CD4-positive, CD25-positive, alpha-beta regulatory T cell (primary cell): Measurements from ENCODE around the gene ITGAL. TPM values are rescaled to one million over a fixed set of nuclear protein-coding genes. Genes with fewer than 3 reads are reported as not detected.

ENCODE experiments used
- ATAC-seq, 2 donors: fragments of 150-1000 bp; cut with Tn5 transposase; one replicate each; pipeline ENCODE4 v1.10.0; 2021; ENCODE audit warnings: low read depth in 2 of 2, moderate number of reproducible peaks in 2 of 2, moderate library complexity in 1 of 2
- DNase-seq, 3 donors: peaks; one replicate each; pipeline versions ENCODE4 v3.0.0 to v3.0.0-alpha.2; 2012 to 2022; ENCODE audit warnings: mixed read lengths in 1 of 3
- H3K27ac ChIP-seq: one replicate; pipeline ENCODE4 v1.7.0; 2013; ENCODE audit warnings: mild to moderate bottlenecking, low read length; ENCODE audit not compliant: insufficient read depth, poor library complexity, severe bottlenecking
- H3K27me3 ChIP-seq: one replicate; pipeline ENCODE4 v1.7.0; 2013; ENCODE audit warnings: low read length; ENCODE audit not compliant: control insufficient read depth, insufficient read depth
- H3K36me3 ChIP-seq: one replicate; pipeline ENCODE4 v1.7.0; 2013; ENCODE audit warnings: mild to moderate bottlenecking, low read length, moderate library complexity; ENCODE audit not compliant: control insufficient read depth, insufficient read depth
- H3K4me1 ChIP-seq: 2 replicates; pipeline ENCODE4 v1.7.0; 2013; ENCODE audit warnings: mild to moderate bottlenecking, low read length; ENCODE audit not compliant: insufficient read depth, control insufficient read depth, poor library complexity, severe bottlenecking
- H3K4me3 ChIP-seq: one replicate; pipeline ENCODE4 v1.7.0; 2013; ENCODE audit warnings: low read depth, mild to moderate bottlenecking, low read length, moderate library complexity
- H3K9me3 ChIP-seq, 2 experiments: 1 replicate in 1 of 2; 2 replicates in 1 of 2; pipeline ENCODE4 v1.7.0; 2013; ENCODE audit warnings: low read length in 2 of 2, mild to moderate bottlenecking in 1 of 2, moderate library complexity in 1 of 2; ENCODE audit not compliant: control insufficient read depth in 2 of 2
- H3K27ac Mint-ChIP-seq, 3 donors: one replicate each; pipeline ENCODE4 v1.8.0; 2020 to 2022; ENCODE audit warnings: mild to moderate bottlenecking in 3 of 3, mixed read lengths in 3 of 3, moderate library complexity in 2 of 3
- H3K27me3 Mint-ChIP-seq: one replicate; pipeline ENCODE4 v1.8.0; 2022; ENCODE audit warnings: mild to moderate bottlenecking, mixed read lengths
- H3K36me3 Mint-ChIP-seq: one replicate; pipeline ENCODE4 v1.8.0; 2020; ENCODE audit warnings: mixed read lengths
- H3K4me1 Mint-ChIP-seq, 4 donors: one replicate each; pipeline ENCODE4 v1.8.0; 2020 to 2022; ENCODE audit warnings: mixed read lengths in 4 of 4, mild to moderate bottlenecking in 1 of 4
- H3K4me3 Mint-ChIP-seq, 4 donors: one replicate each; pipeline ENCODE4 v1.8.0; 2020 to 2022; ENCODE audit warnings: mild to moderate bottlenecking in 4 of 4, mixed read lengths in 4 of 4, moderate library complexity in 3 of 4
- H3K9me3 Mint-ChIP-seq, 7 donors: one replicate each; pipeline ENCODE4 v1.8.0; 2020 to 2022; ENCODE audit warnings: mixed read lengths in 7 of 7, mild to moderate bottlenecking in 3 of 7, moderate library complexity in 2 of 7
- polyA plus RNA-seq, 4 donors: library from polyadenylated mRNA; unstranded; fragments of 300-500 nt; fragmentation: Illumina TruSeq; gene quantifications; one replicate each; pipeline ENCODE4 v1.2.3, GENCODE V29; 2021
- total RNA-seq: library from RNA; stranded (reverse); gene quantifications from one replicate; pipeline ENCODE4 v1.2.3, GENCODE V29; 2022

ITGAL gene
- total and polyA plus RNA-seq, 5 donors from 2014 or later: 106 to 393 (median 125) TPM

DNA sequence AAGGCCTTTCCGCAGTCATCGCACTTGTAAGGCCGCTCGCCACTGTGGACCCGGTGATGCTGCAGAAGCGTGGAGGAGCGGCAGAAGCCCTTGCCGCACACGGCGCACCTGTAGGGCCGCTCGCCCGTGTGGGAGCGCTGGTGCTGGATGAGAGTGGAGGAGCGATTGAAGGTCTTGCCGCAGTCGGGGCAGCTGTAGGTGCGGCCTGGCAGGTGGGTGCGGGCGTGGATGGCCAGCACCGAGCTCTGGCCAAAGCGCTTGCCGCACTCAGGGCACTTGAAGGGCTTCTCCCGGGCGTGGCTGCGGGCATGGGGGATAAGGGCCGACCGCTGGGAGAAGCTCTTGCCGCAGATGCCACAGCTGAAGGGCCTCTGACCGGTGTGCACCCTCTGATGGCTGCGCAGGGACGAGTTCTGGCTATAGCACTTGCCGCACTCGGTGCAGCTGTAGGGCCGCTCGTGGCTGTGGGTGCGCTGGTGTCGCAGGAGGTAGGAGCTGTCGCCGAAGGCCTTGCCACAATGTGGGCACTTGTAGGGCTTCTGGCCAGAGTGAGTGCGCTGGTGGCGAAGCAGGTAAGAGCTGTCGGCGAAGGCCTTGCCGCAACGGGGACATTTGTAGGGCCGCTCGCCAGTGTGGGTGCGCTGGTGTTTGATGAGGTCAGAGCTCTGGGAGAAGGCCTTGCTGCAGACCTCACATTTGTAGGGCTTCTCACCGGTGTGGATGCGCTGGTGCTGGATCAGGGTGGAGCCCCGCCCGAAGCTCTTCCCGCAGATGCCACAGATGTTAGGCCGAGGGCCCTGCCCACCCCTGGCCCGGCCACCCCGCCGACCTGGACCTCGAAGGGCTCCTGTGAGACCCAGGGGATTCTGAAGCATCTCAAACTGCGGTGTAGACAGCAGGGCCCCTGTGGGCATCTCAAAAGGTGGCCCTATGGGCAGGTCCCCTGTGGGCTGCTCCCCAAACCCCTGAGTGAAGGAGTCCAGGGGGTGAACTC lies 52.3 kb downstream of the ITGAL start:
- Mint-ChIP-seq H3K4me1 (peaks cover 8 to 27% (median 13%) of the 10 kb centered on the region in 4 donors), H3K27ac (peak overlapping the region in 1 of 3 donors; percentile 32), H3K4me3 (peak overlapping the region; percentile 47 to 68 (median 54)), H3K9me3 (peaks cover 0 to 2% (median 0%) of the 10 kb centered on the region in 7 donors), H3K36me3 (peaks cover 8% of the 10 kb centered on the region), H3K27me3 (no peaks in the 10 kb centered on the region)
- Histone ChIP-seq H3K27me3 (no peaks in the 10 kb centered on the region), H3K27ac (no peak overlapping the region), H3K4me3 (no peak overlapping the region), H3K36me3 (peaks cover 14% of the 10 kb centered on the region), H3K9me3 (no peaks in the 10 kb centered on the region), H3K4me1 (peaks cover 15% of the 10 kb centered on the region)
- ATAC-seq: no peak
- no peak for DNase-seq

DNA sequence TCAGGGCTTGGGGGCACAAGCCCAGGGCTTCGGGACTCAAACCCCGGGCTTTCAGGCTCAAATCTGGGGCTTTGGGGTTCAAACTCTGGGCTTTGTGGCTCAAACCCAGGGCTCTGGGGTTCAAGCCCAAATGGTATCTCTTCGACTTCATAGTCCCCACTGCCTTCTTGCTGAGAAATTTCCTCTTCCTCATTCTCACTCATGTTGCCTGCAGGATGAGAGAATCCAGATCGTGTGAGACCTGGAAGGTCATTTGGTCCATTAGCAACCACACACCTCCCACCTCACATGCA lies 53.2 kb downstream of the ITGAL start:
- peaks cover 10% of the 10 kb centered on the region for H3K36me3 Mint-ChIP-seq
- no peak for ATAC-seq

DNA sequence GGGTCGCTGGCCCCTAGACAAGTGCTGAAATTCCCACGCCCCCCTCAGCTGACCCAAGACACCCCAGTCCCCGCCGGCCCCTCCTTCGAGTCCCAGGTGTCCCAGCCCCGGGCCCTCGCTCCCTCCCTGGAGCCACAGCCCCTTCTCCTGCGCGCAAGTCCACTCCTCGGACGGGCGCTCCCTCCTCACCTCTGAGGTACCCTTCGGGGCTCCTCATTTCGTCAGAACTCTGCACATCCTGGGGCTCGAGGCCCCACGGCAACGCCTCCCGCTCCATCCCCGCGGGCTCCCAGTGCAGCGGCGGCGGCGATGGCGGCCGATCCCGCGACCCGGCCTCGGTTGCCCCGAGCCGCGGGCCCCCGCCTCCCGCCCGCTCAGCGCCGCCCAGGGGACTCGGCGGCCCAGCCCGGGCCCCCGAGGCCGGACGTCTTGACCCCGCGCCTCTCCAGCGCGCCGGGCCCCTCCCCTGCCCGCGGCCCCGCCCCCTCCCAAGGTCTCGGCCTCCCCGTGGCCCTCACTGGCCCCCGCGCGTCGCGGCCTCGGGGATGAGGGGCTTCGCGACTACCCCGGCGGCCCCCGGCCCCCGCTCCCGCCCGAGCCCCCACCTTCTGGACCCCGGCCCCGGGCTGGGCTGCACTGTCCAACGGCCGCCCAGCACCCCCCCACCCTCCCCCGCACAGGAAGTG lies 53.7 kb downstream of the ITGAL start, which contains the start of gene ZNF768:
ZNF768 (minus strand) TSS at position 430 of the 686 bp plus-strand sequence; CDS start at position 277, 153 bp downstream.
- peak within 1 kb of the TSS; percentile 90 to 94 (median 92) for H3K27ac Mint-ChIP-seq
- peaks cover 14% of the 10 kb centered on the region for H3K36me3 Mint-ChIP-seq
- H3K4me3 ChIP-seq: peak within 1 kb of the TSS; percentile 13
- H3K36me3 ChIP-seq: peaks cover 7% of the 10 kb centered on the region
- DNase-seq: peak in 1 of 3 donors; percentile 36
- peak within 1 kb of the TSS; percentile 89 to 95 (median 91) for H3K4me3 Mint-ChIP-seq
- H3K9me3 Mint-ChIP-seq: peaks cover 0 to 2% (median 0%) of the 10 kb centered on the region in 7 donors
- H3K27ac ChIP-seq: peak within 1 kb of the TSS; percentile 71
- H3K9me3 ChIP-seq: no peaks in the 10 kb centered on the region
- H3K4me1 ChIP-seq: peaks cover 15% of the 10 kb centered on the region
- H3K4me1 Mint-ChIP-seq: peaks cover 8 to 36% (median 13%) of the 10 kb centered on the region in 4 donors
- peak; percentile 7 to 12 for ATAC-seq
- H3K27me3 ChIP-seq: no peaks in the 10 kb centered on the region
- H3K27me3 Mint-ChIP-seq: no peaks in the 10 kb centered on the region

More for the DNA sequence above, 53.2 kb downstream of the ITGAL start:
- no peak for DNase-seq
- no peaks in the 10 kb centered on the region for H3K27me3 ChIP-seq
- H3K4me3 ChIP-seq: no peak overlapping the region
- peaks cover 15% of the 10 kb centered on the region for H3K4me1 ChIP-seq
- Mint-ChIP-seq H3K27me3 (no peaks in the 10 kb centered on the region), H3K9me3 (peaks cover 0 to 2% (median 0%) of the 10 kb centered on the region in 7 donors), H3K27ac (peak overlapping the region in 2 of 3 donors; percentile 50 to 88), H3K4me1 (peaks cover 8 to 34% (median 13%) of the 10 kb centered on the region in 4 donors), H3K4me3 (peak overlapping the region; percentile 65 to 92 (median 89))
- peaks cover 7% of the 10 kb centered on the region for H3K36me3 ChIP-seq
- H3K9me3 ChIP-seq: no peaks in the 10 kb centered on the region
- peak overlapping the region; percentile 47 for H3K27ac ChIP-seq

DNA sequence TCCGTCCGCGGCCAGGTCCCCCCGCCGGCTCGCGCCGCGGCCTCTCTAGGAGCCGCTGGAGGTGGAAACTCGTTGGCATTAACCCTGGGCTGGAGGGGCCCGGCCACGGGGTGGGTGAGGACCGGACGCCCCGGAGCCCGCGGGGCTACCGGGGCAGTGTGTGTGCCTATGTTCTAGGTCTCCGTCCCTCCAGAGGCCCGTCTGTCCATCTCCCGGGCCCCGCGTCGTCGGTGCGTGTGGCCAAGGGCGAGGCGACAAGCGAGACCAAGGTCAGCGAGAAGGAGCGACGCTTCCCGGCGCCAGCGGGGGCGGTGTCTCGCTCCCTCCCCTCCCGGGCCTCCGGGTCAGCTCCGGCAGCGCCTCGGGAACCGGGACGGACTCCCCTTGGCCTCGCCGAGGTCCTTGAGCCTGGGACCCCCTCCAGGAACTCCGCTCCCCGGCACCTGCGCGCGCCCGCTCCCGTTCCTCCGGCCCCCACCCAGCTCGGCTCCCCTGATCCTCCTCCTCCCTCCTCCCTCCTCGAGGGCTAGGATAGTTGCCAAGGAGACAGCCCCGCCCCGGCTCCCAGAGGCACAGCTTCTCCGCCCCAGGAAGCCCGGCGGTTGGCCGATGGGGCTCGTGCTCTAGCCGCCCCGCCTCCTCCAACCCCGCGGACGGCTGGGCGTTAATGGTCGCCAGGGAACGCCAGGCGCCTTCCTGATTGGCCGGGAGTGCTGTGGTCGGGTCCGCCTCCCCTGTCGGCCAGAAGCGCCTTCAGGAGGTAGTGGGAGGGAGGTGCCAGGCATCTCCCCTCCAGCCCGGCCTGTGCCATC lies 54.5 kb downstream of the ITGAL start:
- peak; percentile 76 to 96 (median 88) for DNase-seq
- peaks cover 8 to 36% (median 16%) of the 10 kb centered on the region in 4 donors for H3K4me1 Mint-ChIP-seq
- Histone ChIP-seq H3K4me3 (peak overlapping the region; percentile 56), H3K4me1 (peaks cover 15% of the 10 kb centered on the region), H3K27ac (peak overlapping the region; percentile 71), H3K36me3 (peaks cover 1% of the 10 kb centered on the region), H3K9me3 (no peaks in the 10 kb centered on the region), H3K27me3 (no peaks in the 10 kb centered on the region)
- ATAC-seq: peak; percentile 78 to 80
- peaks cover 11% of the 10 kb centered on the region for H3K36me3 Mint-ChIP-seq
- H3K4me3 Mint-ChIP-seq: peak overlapping the region; percentile 89 to 95 (median 91)
- H3K27me3 Mint-ChIP-seq: no peaks in the 10 kb centered on the region
- H3K27ac Mint-ChIP-seq: peak overlapping the region; percentile 90 to 94 (median 92)
- H3K9me3 Mint-ChIP-seq: peaks cover 0 to 2% (median 0%) of the 10 kb centered on the region in 7 donors

DNA sequence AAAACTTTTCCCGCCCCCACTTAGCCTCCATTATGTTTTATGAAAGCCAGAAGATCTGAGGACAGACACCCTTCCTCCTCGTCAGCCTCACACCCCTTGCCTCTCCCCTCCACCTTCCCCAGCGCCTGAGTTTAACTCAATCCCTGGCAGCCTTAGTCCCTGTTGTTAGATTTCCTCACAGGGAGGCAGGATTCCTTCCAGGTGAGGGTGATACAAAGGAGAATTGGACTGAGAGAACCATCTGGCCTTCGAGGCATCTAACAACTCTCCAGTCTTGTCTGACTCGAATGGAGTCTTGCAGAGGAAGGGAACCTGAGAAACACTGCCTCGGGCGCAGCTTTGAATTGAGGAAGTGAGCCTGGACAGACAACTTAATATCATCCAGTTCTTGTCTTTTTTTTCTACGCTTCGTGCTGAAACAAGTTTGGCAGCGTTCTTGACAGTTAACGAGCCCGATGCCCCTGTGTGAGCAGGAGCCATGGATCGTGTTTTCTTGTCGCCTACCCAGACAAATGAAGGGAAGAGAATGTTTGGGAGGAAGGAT lies 55.2 kb downstream of the ITGAL start:
- DNase-seq (peak in 1 of 3 donors; percentile 56), ATAC-seq (no peak)
- H3K9me3 Mint-ChIP-seq: peaks cover 0 to 2% (median 0%) of the 10 kb centered on the region in 7 donors

DNA sequence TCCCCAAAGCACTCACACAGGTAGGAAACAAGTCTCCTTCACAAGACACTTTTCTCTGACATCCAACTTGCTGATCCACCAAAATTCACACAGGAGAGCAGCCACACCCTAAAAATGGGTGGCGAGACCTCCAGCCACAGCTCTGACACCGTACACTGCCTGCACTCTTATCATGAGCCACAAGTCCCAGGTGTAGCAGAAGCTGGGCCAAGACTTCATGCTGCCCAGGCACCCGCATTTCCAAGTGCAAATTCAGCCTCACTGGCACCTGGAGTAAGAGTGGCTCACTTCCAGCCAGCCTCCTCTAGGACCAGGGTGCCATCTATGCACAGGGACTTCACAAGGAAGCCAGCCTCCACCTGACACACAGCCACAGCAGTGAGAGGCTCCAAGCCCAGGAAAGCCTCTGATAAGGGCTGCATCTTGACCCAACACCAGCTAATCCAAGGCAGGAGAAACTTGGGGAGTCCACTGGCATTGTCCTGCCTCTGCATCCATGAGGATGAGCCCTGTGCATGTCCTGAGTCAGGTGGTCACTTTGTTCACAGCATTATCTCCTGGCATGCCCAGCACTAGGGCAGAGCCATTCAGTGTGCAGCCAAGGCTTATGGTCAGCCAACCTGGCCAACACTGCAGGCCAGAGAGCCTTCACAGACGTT lies 56.4 kb downstream of the ITGAL start:
- Histone ChIP-seq H3K4me3 (no peak overlapping the region), H3K4me1 (peaks cover 25% of the 10 kb centered on the region), H3K27ac (peak overlapping the region; percentile 47), H3K9me3 (no peaks in the 10 kb centered on the region), H3K36me3 (peaks cover 5% of the 10 kb centered on the region), H3K27me3 (no peaks in the 10 kb centered on the region)
- no peak for DNase-seq
- Mint-ChIP-seq H3K27ac (peak overlapping the region in 2 of 3 donors; percentile 72 to 94), H3K9me3 (peaks cover 0 to 2% (median 0%) of the 10 kb centered on the region in 7 donors), H3K4me1 (peaks cover 7 to 44% (median 16%) of the 10 kb centered on the region in 4 donors), H3K4me3 (peak overlapping the region; percentile 36 to 89 (median 75)), H3K27me3 (no peaks in the 10 kb centered on the region), H3K36me3 (peaks cover 9% of the 10 kb centered on the region)
- ATAC-seq: no peak

More for the DNA sequence above, 55.2 kb downstream of the ITGAL start:
- no peaks in the 10 kb centered on the region for H3K9me3 ChIP-seq
- H3K27me3 Mint-ChIP-seq: no peaks in the 10 kb centered on the region
- H3K36me3 ChIP-seq: peaks cover 5% of the 10 kb centered on the region
- peak overlapping the region; percentile 90 to 94 (median 92) for H3K27ac Mint-ChIP-seq
- H3K27ac ChIP-seq: peak overlapping the region; percentile 71
- H3K4me1 ChIP-seq: peaks cover 15% of the 10 kb centered on the region
- peaks cover 7 to 35% (median 16%) of the 10 kb centered on the region in 4 donors for H3K4me1 Mint-ChIP-seq
- no peaks in the 10 kb centered on the region for H3K27me3 ChIP-seq
- peaks cover 6% of the 10 kb centered on the region for H3K36me3 Mint-ChIP-seq
- peak overlapping the region; percentile 89 to 95 (median 91) for H3K4me3 Mint-ChIP-seq
- H3K4me3 ChIP-seq: peak overlapping the region; percentile 56
